Neuron (in vitro differentiated cells): Measurements from ENCODE around the gene SLC25A12.
"Not testable (repeated sequence)": the region's sequence is repeated elsewhere in the genome, so short reads cannot be mapped to it uniquely, and the experiment has no call there.

Source experiments
- H2AFZ ChIP-seq: one replicate; pipeline ENCODE4 v1.6.1; 2013; ENCODE audit warnings: low read depth, mild to moderate bottlenecking, inconsistent platforms, low read length, moderate library complexity
- H3K27me3 ChIP-seq: one replicate; pipeline ENCODE4 v1.6.1; 2013; ENCODE audit warnings: low read length; ENCODE audit not compliant: insufficient read depth
- H3K36me3 ChIP-seq: one replicate; pipeline ENCODE4 v1.6.1; 2013; ENCODE audit warnings: low read length; ENCODE audit not compliant: insufficient read depth
- H3K4me1 ChIP-seq: one replicate; pipeline ENCODE4 v1.6.1; 2013; ENCODE audit warnings: low read length; ENCODE audit not compliant: insufficient read depth
- H3K4me3 ChIP-seq: 2 replicates; pipeline ENCODE4 v1.5.1; 2013; ENCODE audit warnings: mild to moderate bottlenecking, low read length, moderate library complexity
- H3K9me3 ChIP-seq: one replicate; pipeline ENCODE4 v1.6.1; 2013; ENCODE audit warnings: low read length

SLC25A12 gene

GRCh38 chr2:171808885-171809284 lies 85.2 kb downstream of the SLC25A12 start:
- not testable (repeated sequence) for H3K4me3 ChIP-seq, H2AFZ ChIP-seq

GRCh38 chr2:171807831-171808393 lies 86.1 kb downstream of the SLC25A12 start:
- peaks cover 6% of the 10 kb centered on the region for H3K36me3 ChIP-seq
- H3K4me3 ChIP-seq: no peak overlapping the region
- H3K9me3 ChIP-seq: no peaks in the 10 kb centered on the region
- H3K27me3 ChIP-seq: no peaks in the 10 kb centered on the region
- peaks cover 6% of the 10 kb centered on the region for H3K4me1 ChIP-seq
- H2AFZ ChIP-seq: no peak overlapping the region

More at GRCh38 chr2:171808885-171809284, 85.2 kb downstream of the SLC25A12 start:
- not testable (repeated sequence) for H3K9me3 ChIP-seq, H3K27me3 ChIP-seq, H3K36me3 ChIP-seq, H3K4me1 ChIP-seq

DNA sequence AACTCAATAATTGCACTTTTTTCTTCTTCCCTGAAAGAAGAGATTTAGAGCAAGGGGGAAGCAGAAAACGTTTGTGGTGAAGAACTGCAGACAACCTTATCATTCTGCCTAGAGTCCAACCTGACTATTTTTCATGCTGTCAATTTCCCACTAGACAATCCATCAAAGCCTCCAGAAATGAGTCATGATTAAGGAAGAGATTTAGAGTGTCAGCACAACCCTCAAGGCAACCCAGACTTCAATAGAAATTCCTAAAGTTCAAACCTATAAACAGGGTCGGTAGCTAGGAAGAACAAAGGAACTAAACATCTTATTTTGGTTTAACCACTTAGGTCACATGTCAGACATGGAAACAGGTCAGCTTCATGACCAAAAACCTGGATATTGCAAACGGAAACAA lies 86.9 kb downstream of the SLC25A12 start:
- peaks cover 6% of the 10 kb centered on the region for H3K36me3 ChIP-seq

DNA sequence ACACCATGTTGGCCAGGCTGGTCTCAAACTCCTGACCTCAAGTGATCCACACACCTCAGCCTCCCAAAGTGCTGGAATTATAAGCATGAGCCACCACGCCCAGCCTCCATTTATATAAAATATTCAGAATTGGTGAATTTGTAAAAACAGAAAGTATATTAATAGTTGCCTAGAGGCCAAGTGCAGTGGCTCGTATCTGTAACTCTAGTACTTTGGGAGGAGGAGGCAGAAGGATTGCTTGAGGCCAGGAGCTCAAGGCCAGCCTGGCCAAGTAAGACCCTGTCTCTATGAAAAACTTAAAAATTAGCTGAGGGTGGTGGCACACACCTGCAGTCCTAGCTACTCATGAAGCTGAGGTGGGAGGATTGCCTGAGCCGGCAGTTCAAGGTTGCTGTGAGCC lies 89.6 kb downstream of the SLC25A12 start:
- Histone ChIP-seq H3K4me1 (peaks cover 6% of the 10 kb centered on the region), H3K36me3 (peaks cover 6% of the 10 kb centered on the region), H3K27me3 (no peaks in the 10 kb centered on the region), H3K4me3 (no peak overlapping the region), H3K9me3 (no peaks in the 10 kb centered on the region), H2AFZ (no peak overlapping the region)

More for the DNA sequence above, 86.9 kb downstream of the SLC25A12 start:
- Histone ChIP-seq H3K4me3 (no peak overlapping the region), H3K9me3 (no peaks in the 10 kb centered on the region), H2AFZ (no peak overlapping the region), H3K4me1 (peaks cover 6% of the 10 kb centered on the region), H3K27me3 (no peaks in the 10 kb centered on the region)

DNA sequence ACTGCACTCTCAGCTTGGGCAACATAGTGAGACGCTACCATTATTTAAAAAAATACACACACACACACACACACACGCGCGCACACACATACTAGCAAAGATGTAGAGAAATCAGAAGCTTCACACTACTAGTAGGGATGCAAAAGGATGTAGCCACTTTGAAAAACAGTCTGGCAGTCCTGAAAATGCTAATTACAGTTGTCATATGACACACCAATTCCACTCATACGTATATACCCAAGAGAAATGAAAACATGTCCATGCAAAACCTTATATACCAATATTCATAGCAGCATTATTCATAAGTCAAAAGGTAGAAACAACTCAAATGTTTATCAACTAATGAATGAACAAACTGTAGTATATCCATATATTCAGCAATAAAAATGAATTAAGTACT lies 90.3 kb downstream of the SLC25A12 start:
- no peaks in the 10 kb centered on the region for H3K27me3 ChIP-seq
- no peak overlapping the region for H2AFZ ChIP-seq
- no peak overlapping the region for H3K4me3 ChIP-seq
- peaks cover 6% of the 10 kb centered on the region for H3K4me1 ChIP-seq
- H3K9me3 ChIP-seq: no peaks in the 10 kb centered on the region
- peaks cover 6% of the 10 kb centered on the region for H3K36me3 ChIP-seq

DNA sequence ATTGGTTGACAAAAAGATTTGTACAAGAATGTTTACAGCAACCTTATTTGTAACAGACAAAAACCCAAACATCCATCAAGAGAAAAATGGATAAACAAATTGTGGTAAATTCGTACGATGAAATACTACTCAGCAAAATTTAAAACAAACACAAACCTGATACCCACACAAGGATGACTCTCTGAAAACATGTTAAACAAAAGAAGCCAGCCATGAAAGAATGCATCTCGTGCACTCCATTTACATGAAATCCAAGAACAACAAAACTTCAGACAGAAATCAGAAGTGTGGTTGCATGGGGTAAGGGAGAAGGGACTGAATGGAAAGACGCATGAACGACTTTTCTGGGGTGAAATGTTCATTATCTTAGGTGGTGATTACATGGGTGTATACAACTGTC lies 93.4 kb downstream of the SLC25A12 start:
- no peaks in the 10 kb centered on the region for H3K9me3 ChIP-seq
- H3K27me3 ChIP-seq: no peaks in the 10 kb centered on the region
- no peaks in the 10 kb centered on the region for H3K36me3 ChIP-seq
- H2AFZ ChIP-seq: no peak overlapping the region
- peaks cover 7% of the 10 kb centered on the region for H3K4me1 ChIP-seq
- H3K4me3 ChIP-seq: no peak overlapping the region

DNA sequence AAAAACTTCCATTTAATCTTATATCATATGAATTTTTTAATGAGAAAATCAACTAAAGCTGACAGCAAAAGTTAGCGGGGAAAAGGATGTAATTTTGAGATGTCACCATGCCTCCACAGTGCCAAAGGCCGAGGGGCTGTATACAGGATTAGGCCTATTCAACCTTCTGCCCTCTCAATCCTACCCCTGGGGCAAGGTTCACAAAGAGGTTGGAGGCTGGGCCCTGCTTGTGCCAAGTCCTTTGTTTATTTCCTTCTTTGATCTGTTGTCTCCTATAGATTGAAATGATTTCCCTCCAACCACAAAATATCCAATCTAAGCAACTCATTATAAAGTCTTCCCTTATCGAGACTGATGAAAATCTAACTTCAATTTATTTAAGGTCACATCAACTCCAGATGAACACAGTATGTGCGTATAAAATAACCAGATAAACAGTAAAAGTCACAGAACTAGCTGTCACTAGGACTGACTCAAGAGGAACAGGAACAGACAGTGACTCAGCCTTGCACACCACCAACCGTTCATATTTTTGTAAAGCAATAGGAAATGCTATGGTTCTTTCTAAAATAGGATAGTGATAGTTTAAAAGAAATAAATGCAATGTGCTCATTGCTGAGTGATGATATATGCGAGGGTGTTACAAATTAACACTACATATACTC lies 95.8 kb downstream of the SLC25A12 start:
- no peak overlapping the region for H2AFZ ChIP-seq
- H3K27me3 ChIP-seq: no peaks in the 10 kb centered on the region
- H3K9me3 ChIP-seq: no peaks in the 10 kb centered on the region
- H3K36me3 ChIP-seq: no peaks in the 10 kb centered on the region
- H3K4me1 ChIP-seq: peaks cover 23% of the 10 kb centered on the region
- H3K4me3 ChIP-seq: no peak overlapping the region

- H3K9me3 ChIP-seq: no peaks in the 10 kb centered on the region
- peaks cover 16% of the 10 kb centered on the region for H3K36me3 ChIP-seq
- no peak overlapping the region for H2AFZ ChIP-seq
- H3K27me3 ChIP-seq: no peaks in the 10 kb centered on the region
- H3K4me3 ChIP-seq: no peak overlapping the region
- H3K4me1 ChIP-seq: peaks cover 30% of the 10 kb centered on the region
Measured at GRCh38 chr2:171794918-171795317, 99.1 kb downstream of the SLC25A12 start.

GRCh38 chr2:171793691-171794678 lies 100.1 kb downstream of the SLC25A12 start:
- H3K9me3 ChIP-seq: no peaks in the 10 kb centered on the region
- H2AFZ ChIP-seq: no peak overlapping the region
- H3K36me3 ChIP-seq: peaks cover 21% of the 10 kb centered on the region
- no peak overlapping the region for H3K4me3 ChIP-seq
- H3K4me1 ChIP-seq: peaks cover 30% of the 10 kb centered on the region
- no peaks in the 10 kb centered on the region for H3K27me3 ChIP-seq

- peaks cover 27% of the 10 kb centered on the region for H3K36me3 ChIP-seq
- H3K9me3 ChIP-seq: no peaks in the 10 kb centered on the region
- H3K4me3 ChIP-seq: no peak overlapping the region
- no peak overlapping the region for H2AFZ ChIP-seq
- peaks cover 28% of the 10 kb centered on the region for H3K4me1 ChIP-seq
- no peaks in the 10 kb centered on the region for H3K27me3 ChIP-seq
Measured at GRCh38 chr2:171792886-171793580, 101.0 kb downstream of the SLC25A12 start.

DNA sequence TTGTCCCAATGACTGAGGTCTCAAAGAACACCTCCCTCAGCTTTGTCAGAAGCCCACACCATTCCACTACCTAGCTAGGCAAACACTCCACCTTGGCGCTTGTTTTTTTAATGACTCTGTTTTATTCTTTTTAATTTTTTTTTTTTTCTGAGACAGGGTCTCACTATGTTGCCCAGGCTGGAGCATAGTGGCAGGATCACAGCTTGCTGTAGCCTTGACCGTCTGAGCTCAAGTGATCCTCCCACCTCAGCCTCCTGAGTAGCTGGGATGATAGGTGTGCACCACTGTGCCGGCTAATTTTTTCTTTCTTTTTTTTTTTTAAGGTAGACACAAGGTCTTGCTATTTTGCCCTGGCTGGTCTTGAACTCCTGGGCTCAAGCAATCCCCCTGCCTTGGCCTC lies 101.9 kb downstream of the SLC25A12 start:
- no peaks in the 10 kb centered on the region for H3K9me3 ChIP-seq
- no peaks in the 10 kb centered on the region for H3K27me3 ChIP-seq
- no peak overlapping the region for H2AFZ ChIP-seq
- H3K4me1 ChIP-seq: peaks cover 23% of the 10 kb centered on the region
- H3K4me3 ChIP-seq: no peak overlapping the region
- peaks cover 33% of the 10 kb centered on the region for H3K36me3 ChIP-seq

DNA sequence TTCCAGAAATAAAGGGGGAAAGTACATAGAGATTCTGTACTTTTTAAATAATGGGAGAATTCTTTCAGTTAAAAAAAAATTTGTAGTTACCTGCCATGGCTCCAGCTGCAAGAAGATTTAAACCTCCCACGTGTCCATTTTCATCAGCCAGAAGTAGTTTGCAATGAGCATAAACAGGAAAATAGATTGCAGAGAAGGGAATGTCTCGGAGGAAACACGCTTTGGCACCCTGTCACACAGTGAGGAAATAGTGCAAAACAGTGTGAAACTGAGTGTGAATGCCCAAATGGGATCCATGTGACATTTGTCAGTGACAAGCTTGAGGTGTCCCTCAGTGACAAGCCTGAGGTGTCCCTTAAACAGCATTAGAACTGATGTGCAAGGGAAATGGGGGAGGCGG lies 102.7 kb downstream of the SLC25A12 start:
- Histone ChIP-seq H3K27me3 (no peaks in the 10 kb centered on the region), H2AFZ (no peak overlapping the region), H3K4me3 (no peak overlapping the region), H3K9me3 (no peaks in the 10 kb centered on the region), H3K36me3 (peaks cover 39% of the 10 kb centered on the region), H3K4me1 (peaks cover 23% of the 10 kb centered on the region)

DNA sequence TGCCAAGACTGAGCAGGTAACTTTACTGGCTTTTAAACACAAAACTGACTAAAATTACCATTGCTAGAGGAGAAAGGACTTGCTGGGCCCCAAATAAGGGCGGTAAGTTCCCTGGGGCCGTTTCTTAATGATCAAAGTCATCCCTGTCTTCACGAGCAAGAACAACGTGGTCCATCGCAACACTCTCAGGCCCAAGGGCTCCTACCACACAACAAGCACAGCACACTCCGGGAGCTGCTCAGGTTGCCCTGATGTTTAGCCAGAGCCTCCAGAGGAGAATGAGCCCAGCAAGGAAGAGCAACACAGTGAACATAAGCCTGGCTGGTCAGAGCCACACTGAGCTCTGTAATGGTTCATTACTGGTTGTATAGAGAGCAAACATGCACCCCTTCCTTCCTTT lies 104.1 kb downstream of the SLC25A12 start:
- H3K4me3 ChIP-seq: no peak overlapping the region
- H3K9me3 ChIP-seq: no peaks in the 10 kb centered on the region
- H3K36me3 ChIP-seq: peaks cover 49% of the 10 kb centered on the region
- peaks cover 20% of the 10 kb centered on the region for H3K4me1 ChIP-seq
- no peak overlapping the region for H2AFZ ChIP-seq
- H3K27me3 ChIP-seq: no peaks in the 10 kb centered on the region
